ENCODE data around the gene THBS4. TPM values are rescaled to one million over a fixed set of nuclear protein-coding genes. Genes with fewer than 3 reads are reported as not detected.

The THBS4 gene
- total and polyA plus RNA-seq, 2 donors from 2014 or later = 1.4 to 1.8 TPM

DNA sequence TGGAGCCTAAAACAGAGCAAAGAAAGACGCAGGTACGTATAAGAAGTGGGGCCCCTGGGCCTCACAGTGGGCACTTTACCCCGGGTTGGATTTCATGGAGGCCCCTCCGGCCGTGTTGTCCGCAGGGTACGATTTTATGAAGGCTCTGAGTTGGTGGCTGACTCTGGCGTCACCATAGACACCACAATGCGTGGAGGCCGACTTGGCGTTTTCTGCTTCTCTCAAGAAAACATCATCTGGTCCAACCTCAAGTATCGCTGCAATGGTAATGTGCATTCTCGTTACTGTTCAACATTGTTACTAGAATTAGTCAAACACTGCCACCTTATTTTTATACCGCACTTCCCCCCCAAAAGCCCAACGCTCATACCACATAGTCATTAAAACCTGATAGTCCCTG is 47.1 kb downstream of the THBS4 start:
- no peaks in the 10 kb centered on the region for H3K36me3 ChIP-seq (ENCODE audit: control insufficient read depth in 2 of 3, insufficient read depth in 3 of 3, low read length in 3 of 3)
- FAIRE-seq = no peak
- peaks cover 0 to 3% (median 0%) of the 10 kb centered on the region in 3 donors for H3K4me1 ChIP-seq (ENCODE audit: control insufficient read depth in 2 of 3, insufficient read depth in 2 of 3, low read depth in 1 of 3, low read length in 3 of 3)
- H3K9me3 ChIP-seq (ENCODE audit: control insufficient read depth in 2 of 3, insufficient read depth in 1 of 3, low read length in 3 of 3) = no peaks in the 10 kb centered on the region
- no peak for TF ChIP-seq CTCF (IDR thresholded peaks at IDR 0.05; ENCODE audit: borderline replicate concordance, extremely low read depth, insufficient read depth)
- no peak overlapping the region for H3K27ac ChIP-seq (ENCODE audit: low read depth in 2 of 2, low read length in 2 of 2)
- H3K4me3 ChIP-seq (ENCODE audit: low read length in 3 of 3) = peak overlapping the region in 1 of 3 donors; percentile 53
- no peak overlapping the region for H3K9ac ChIP-seq (ENCODE audit: low read length in 3 of 3)
- intact Hi-C loops (cut with DNase I) = no loop called here
- no peak for DNase-seq
- H3K27me3 ChIP-seq (ENCODE audit: control insufficient read depth, insufficient read depth, low read length) = no peaks in the 10 kb centered on the region

DNA sequence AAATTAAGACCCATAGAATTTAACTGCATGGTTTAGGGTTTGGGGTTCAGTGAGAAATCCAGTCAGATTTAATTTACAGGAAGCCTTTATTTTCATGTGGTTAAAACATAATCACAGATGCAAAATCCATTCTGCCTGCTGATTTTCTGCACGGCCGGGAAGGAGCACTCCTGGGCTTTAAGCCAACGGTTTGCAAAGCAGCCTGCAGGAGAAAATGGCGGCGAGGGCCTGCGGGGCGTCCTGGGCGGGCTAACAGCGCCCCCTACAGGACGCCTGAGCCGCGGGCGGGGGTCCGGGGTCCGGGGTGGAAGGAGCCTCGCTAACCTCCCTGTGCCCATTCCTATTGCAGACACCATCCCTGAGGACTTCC is 47.6 kb downstream of the THBS4 start:
- Histone ChIP-seq H3K9ac (ENCODE audit: low read length in 3 of 3) (peak overlapping the region in 1 of 3 donors; percentile 20), H3K9me3 (ENCODE audit: control insufficient read depth in 2 of 3, insufficient read depth in 1 of 3, low read length in 3 of 3) (no peaks in the 10 kb centered on the region), H3K4me3 (ENCODE audit: low read length in 3 of 3) (peak overlapping the region in 2 of 3 donors; percentile 46 to 53), H3K27me3 (ENCODE audit: control insufficient read depth, insufficient read depth, low read length) (no peaks in the 10 kb centered on the region), H3K36me3 (ENCODE audit: control insufficient read depth in 2 of 3, insufficient read depth in 3 of 3, low read length in 3 of 3) (no peaks in the 10 kb centered on the region), H3K27ac (ENCODE audit: low read depth in 2 of 2, low read length in 2 of 2) (no peak overlapping the region), H3K4me1 (ENCODE audit: control insufficient read depth in 2 of 3, insufficient read depth in 2 of 3, low read depth in 1 of 3, low read length in 3 of 3) (peaks cover 0 to 3% (median 0%) of the 10 kb centered on the region in 3 donors)
- intact Hi-C loops (cut with DNase I) = no loop called here
- DNase-seq (peak; percentile 75 to 91 (median 86)), FAIRE-seq (no peak)
- TF ChIP-seq CTCF (IDR thresholded peaks at IDR 0.05; ENCODE audit: borderline replicate concordance, extremely low read depth, insufficient read depth) = peak; percentile 54

GRCh38 chr5:80083101-80083890 is 48.1 kb downstream of the THBS4 start:
- intact Hi-C loops (cut with DNase I) = no loop called here
- Histone ChIP-seq H3K27me3 (ENCODE audit: control insufficient read depth, insufficient read depth, low read length) (no peaks in the 10 kb centered on the region), H3K9me3 (ENCODE audit: control insufficient read depth in 2 of 3, insufficient read depth in 1 of 3, low read length in 3 of 3) (no peaks in the 10 kb centered on the region), H3K36me3 (ENCODE audit: control insufficient read depth in 2 of 3, insufficient read depth in 3 of 3, low read length in 3 of 3) (no peaks in the 10 kb centered on the region), H3K4me1 (ENCODE audit: control insufficient read depth in 2 of 3, insufficient read depth in 2 of 3, low read depth in 1 of 3, low read length in 3 of 3) (peaks cover 0 to 3% (median 0%) of the 10 kb centered on the region in 3 donors), H3K4me3 (ENCODE audit: low read length in 3 of 3) (peak overlapping the region in 2 of 3 donors; percentile 46 to 53), H3K27ac (ENCODE audit: low read depth in 2 of 2, low read length in 2 of 2) (peak overlapping the region in 1 of 2 donors; percentile 43), H3K9ac (ENCODE audit: low read length in 3 of 3) (peak overlapping the region in 2 of 3 donors; percentile 20 to 43)
- peak; percentile 64 for TF ChIP-seq CTCF (IDR thresholded peaks at IDR 0.05; ENCODE audit: borderline replicate concordance, extremely low read depth, insufficient read depth)
- FAIRE-seq = peak; percentile 72
- DNase-seq = peak in 4 of 5 donors; percentile 27 to 72 (median 62)
